Mesothelial cell of epicardium (in vitro differentiated cells): ENCODE results near the gene NR0B2. TPM values are rescaled to one million over a fixed set of nuclear protein-coding genes. Genes with fewer than 3 reads are reported as not detected.
"Not testable (repeated sequence)": the region's sequence is repeated elsewhere in the genome, so short reads cannot be mapped to it uniquely, and the experiment has no call there.

Experiments
- DNase-seq, 2 experiments: peaks; one replicate each; pipeline ENCODE4 v3.0.0; 2021; ENCODE audit warnings: low spot score in 2 of 2; ENCODE audit not compliant: unreplicated experiment in 2 of 2
- H3K27ac Mint-ChIP-seq: 2 replicates; pipeline ENCODE4 v1.8.0; 2021; ENCODE audit warnings: mixed read lengths
- H3K27me3 Mint-ChIP-seq: 2 replicates; pipeline ENCODE4 v1.8.0; 2021; ENCODE audit warnings: low read depth, mixed read lengths
- H3K36me3 Mint-ChIP-seq: 2 replicates; pipeline ENCODE4 v1.8.0; 2021; ENCODE audit warnings: mixed read lengths
- H3K4me1 Mint-ChIP-seq: 2 replicates; pipeline ENCODE4 v1.8.0; 2021; ENCODE audit warnings: mixed read lengths
- H3K4me3 Mint-ChIP-seq: 2 replicates; pipeline ENCODE4 v1.8.0; 2021; ENCODE audit warnings: mild to moderate bottlenecking, moderate library complexity, mixed read lengths
- H3K9me3 Mint-ChIP-seq: 2 replicates; pipeline ENCODE4 v1.8.0; 2021; ENCODE audit warnings: mixed read lengths
- CTCF ChIP-seq: fragments of 200-600 bp; sonication (generic); IDR thresholded peaks from one replicate; pipeline ENCODE4 v1.5.0; 2021; ENCODE audit warnings: antibody characterized with exemption; ENCODE audit not compliant: unreplicated experiment
- total RNA-seq: library from RNA; stranded (reverse); gene quantifications from 3 replicates; pipeline ENCODE4 v1.2.1, GENCODE V29; 2021

NR0B2 gene
- total RNA-seq, 1 donor from 2014 or later = not detected

- H3K27me3 Mint-ChIP-seq = no peaks in the 10 kb centered on the region
- DNase-seq = no peak
- H3K4me1 Mint-ChIP-seq = peaks cover 24% of the 10 kb centered on the region
- TF ChIP-seq CTCF = no peak
- peak overlapping the region; percentile 97 for H3K27ac Mint-ChIP-seq
- H3K36me3 Mint-ChIP-seq = peaks cover 28% of the 10 kb centered on the region
- H3K9me3 Mint-ChIP-seq = no peaks in the 10 kb centered on the region
- H3K4me3 Mint-ChIP-seq = peak overlapping the region; percentile 86
These were observed 25.5 kb downstream of the NR0B2 start for GRCh38 chr1:26888231-26888630.

- Mint-ChIP-seq H3K9me3 (no peaks in the 10 kb centered on the region), H3K27me3 (no peaks in the 10 kb centered on the region), H3K27ac (peak overlapping the region; percentile 54), H3K4me3 (peak overlapping the region; percentile 45), H3K4me1 (peaks cover 24% of the 10 kb centered on the region), H3K36me3 (peaks cover 35% of the 10 kb centered on the region)
- TF ChIP-seq CTCF = peak; percentile 46
- DNase-seq = no peak
These were observed 26.6 kb downstream of the NR0B2 start for GRCh38 chr1:26887125-26887524.

- peaks cover 36% of the 10 kb centered on the region for H3K36me3 Mint-ChIP-seq
These were observed 30.9 kb downstream of the NR0B2 start for GRCh38 chr1:26882696-26883463.

GRCh38 chr1:26881611-26882010 is 32.2 kb downstream of the NR0B2 start:
- H3K4me3 Mint-ChIP-seq, H3K27ac Mint-ChIP-seq, DNase-seq, H3K27me3 Mint-ChIP-seq, H3K9me3 Mint-ChIP-seq, H3K4me1 Mint-ChIP-seq: not testable (repeated sequence)
- peaks cover 31% of the 10 kb centered on the region for H3K36me3 Mint-ChIP-seq

More at GRCh38 chr1:26882696-26883463, 30.9 kb downstream of the NR0B2 start:
- H3K27me3 Mint-ChIP-seq = no peaks in the 10 kb centered on the region
- no peak for TF ChIP-seq CTCF
- H3K4me3 Mint-ChIP-seq = no peak overlapping the region
- H3K27ac Mint-ChIP-seq = no peak overlapping the region
- H3K4me1 Mint-ChIP-seq = peaks cover 3% of the 10 kb centered on the region
- no peak for DNase-seq
- no peaks in the 10 kb centered on the region for H3K9me3 Mint-ChIP-seq

- no peak for DNase-seq
- Mint-ChIP-seq H3K27ac (no peak overlapping the region), H3K27me3 (no peaks in the 10 kb centered on the region), H3K4me3 (no peak overlapping the region), H3K9me3 (no peaks in the 10 kb centered on the region), H3K4me1 (no peaks in the 10 kb centered on the region), H3K36me3 (peaks cover 28% of the 10 kb centered on the region)
- no peak for TF ChIP-seq CTCF
These were observed 34.0 kb downstream of the NR0B2 start for GRCh38 chr1:26879793-26880192.

GRCh38 chr1:26877326-26877725 is 36.4 kb downstream of the NR0B2 start:
- no peak overlapping the region for H3K27ac Mint-ChIP-seq

More at GRCh38 chr1:26877326-26877725, 36.4 kb downstream of the NR0B2 start:
- no peak for TF ChIP-seq CTCF
- H3K36me3 Mint-ChIP-seq = peaks cover 12% of the 10 kb centered on the region
- no peaks in the 10 kb centered on the region for H3K4me1 Mint-ChIP-seq
- no peaks in the 10 kb centered on the region for H3K27me3 Mint-ChIP-seq
- H3K9me3 Mint-ChIP-seq = no peaks in the 10 kb centered on the region
- H3K4me3 Mint-ChIP-seq = no peak overlapping the region
- DNase-seq = no peak
